Endothelial cell (in vitro differentiated cells): ENCODE data around the gene COX8A. TPM values are rescaled to one million over a fixed set of nuclear protein-coding genes. Genes with fewer than 3 reads are reported as not detected.
A peak's percentile ranks its signal among the peaks of the same experiment; 100 is the strongest.

Experiments
- DNase-seq: peaks from one replicate; pipeline ENCODE4 v3.0.0; 2021; ENCODE audit warnings: low spot score
- H3K27ac Mint-ChIP-seq: one replicate; pipeline ENCODE4 v1.8.0; 2021; ENCODE audit warnings: mixed read lengths, inconsistent platforms; ENCODE audit not compliant: unreplicated experiment
- H3K27me3 Mint-ChIP-seq: one replicate; pipeline ENCODE4 v1.8.0; 2021; ENCODE audit warnings: mild to moderate bottlenecking, moderate library complexity, mixed read lengths, inconsistent platforms; ENCODE audit not compliant: unreplicated experiment
- H3K36me3 Mint-ChIP-seq: one replicate; pipeline ENCODE4 v1.8.0; 2021; ENCODE audit warnings: mild to moderate bottlenecking, low read depth, mixed read lengths, inconsistent platforms; ENCODE audit not compliant: unreplicated experiment
- H3K4me1 Mint-ChIP-seq: one replicate; pipeline ENCODE4 v1.8.0; 2021; ENCODE audit warnings: mild to moderate bottlenecking, mixed read lengths, inconsistent platforms; ENCODE audit not compliant: unreplicated experiment
- H3K4me3 Mint-ChIP-seq: one replicate; pipeline ENCODE4 v1.8.0; 2021; ENCODE audit warnings: mild to moderate bottlenecking, mixed read lengths, inconsistent platforms; ENCODE audit not compliant: unreplicated experiment
- H3K9me3 Mint-ChIP-seq: one replicate; pipeline ENCODE4 v1.8.0; 2021; ENCODE audit warnings: mixed read lengths, inconsistent platforms; ENCODE audit not compliant: unreplicated experiment
- total RNA-seq: library from RNA; stranded (reverse); fragmentation: NEBNext Ultra II Directional; extraction: Animal tissue kit (Norgen Biotek cat#: 25700); gene quantifications from one replicate; pipeline ENCODE4 v1.2.1, GENCODE V29; 2021; ENCODE audit not compliant: unreplicated experiment
- TF ChIP-seq, protein P1 (sequence below): fragments of 200-600 bp; sonication (generic); IDR thresholded peaks from one replicate; pipeline ENCODE4 v1.5.0; 2021; ENCODE audit warnings: antibody characterized with exemption; ENCODE audit not compliant: unreplicated experiment

Gene COX8A
- total RNA-seq, 1 donor from 2014 or later = 188 TPM

DNA sequence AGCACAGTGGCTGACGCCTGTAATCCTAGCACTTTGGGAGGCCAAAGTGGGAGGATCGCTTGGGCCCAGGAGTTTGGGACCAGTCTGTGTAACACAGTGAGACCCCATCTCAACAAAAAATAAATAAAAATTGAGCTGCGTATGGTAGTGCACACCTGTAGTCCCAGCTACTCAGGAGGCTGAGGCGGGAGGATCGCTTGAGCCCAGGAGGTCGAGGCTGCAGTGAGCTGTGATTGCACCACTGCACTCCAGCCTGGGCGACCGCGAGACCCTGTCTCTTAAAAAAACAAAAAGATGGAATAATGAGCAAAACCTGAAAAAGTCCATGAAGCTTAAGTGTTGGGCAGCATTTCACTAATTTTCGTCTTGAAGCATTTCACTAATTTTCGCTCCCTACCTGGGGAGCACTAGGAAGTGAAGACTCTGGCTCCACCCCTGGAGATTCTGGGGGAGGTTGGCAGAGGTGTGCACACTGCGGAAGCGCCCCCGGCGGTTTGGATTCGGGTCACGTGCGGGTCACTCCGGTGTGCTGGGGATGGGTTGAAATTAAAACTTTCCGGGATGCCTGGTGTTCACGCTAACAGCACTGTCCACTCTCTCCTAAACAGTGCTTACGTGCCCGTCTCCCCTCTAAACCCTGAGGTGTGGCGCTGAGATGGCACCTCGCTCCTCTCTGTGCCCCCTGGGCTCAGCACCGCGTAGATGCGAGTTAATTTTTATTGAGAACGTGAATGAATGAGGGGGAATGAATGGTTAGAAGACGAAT, 36.5 kb upstream of the COX8A start:
- no peaks in the 10 kb centered on the region for H3K36me3 Mint-ChIP-seq
- H3K4me1 Mint-ChIP-seq = peaks cover 14% of the 10 kb centered on the region
- H3K4me3 Mint-ChIP-seq = peak overlapping the region; percentile 95
- TF ChIP-seq, protein P1, sequence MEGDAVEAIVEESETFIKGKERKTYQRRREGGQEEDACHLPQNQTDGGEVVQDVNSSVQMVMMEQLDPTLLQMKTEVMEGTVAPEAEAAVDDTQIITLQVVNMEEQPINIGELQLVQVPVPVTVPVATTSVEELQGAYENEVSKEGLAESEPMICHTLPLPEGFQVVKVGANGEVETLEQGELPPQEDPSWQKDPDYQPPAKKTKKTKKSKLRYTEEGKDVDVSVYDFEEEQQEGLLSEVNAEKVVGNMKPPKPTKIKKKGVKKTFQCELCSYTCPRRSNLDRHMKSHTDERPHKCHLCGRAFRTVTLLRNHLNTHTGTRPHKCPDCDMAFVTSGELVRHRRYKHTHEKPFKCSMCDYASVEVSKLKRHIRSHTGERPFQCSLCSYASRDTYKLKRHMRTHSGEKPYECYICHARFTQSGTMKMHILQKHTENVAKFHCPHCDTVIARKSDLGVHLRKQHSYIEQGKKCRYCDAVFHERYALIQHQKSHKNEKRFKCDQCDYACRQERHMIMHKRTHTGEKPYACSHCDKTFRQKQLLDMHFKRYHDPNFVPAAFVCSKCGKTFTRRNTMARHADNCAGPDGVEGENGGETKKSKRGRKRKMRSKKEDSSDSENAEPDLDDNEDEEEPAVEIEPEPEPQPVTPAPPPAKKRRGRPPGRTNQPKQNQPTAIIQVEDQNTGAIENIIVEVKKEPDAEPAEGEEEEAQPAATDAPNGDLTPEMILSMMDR = no peak
- no peak for DNase-seq
- H3K9me3 Mint-ChIP-seq = no peaks in the 10 kb centered on the region
- peak overlapping the region; percentile 87 for H3K27ac Mint-ChIP-seq
- H3K27me3 Mint-ChIP-seq = peaks cover 4% of the 10 kb centered on the region

- peak; percentile 95 for DNase-seq
- no peaks in the 10 kb centered on the region for H3K9me3 Mint-ChIP-seq
- peak within 1 kb of the TSS; percentile 87 for H3K27ac Mint-ChIP-seq
- TF ChIP-seq, protein P1 = no peak
- H3K27me3 Mint-ChIP-seq = peaks cover 4% of the 10 kb centered on the region
- peak within 1 kb of the TSS; percentile 95 for H3K4me3 Mint-ChIP-seq
- no peaks in the 10 kb centered on the region for H3K36me3 Mint-ChIP-seq
- peaks cover 14% of the 10 kb centered on the region for H3K4me1 Mint-ChIP-seq
Measured at GRCh38 chr11:63938479-63939396, 35.7 kb upstream of the COX8A start, which contains the start of gene NAA40. TSS of gene NAA40 (plus strand) at chr11:63939002. CDS start at chr11:63939097, 95 bp downstream.

DNA sequence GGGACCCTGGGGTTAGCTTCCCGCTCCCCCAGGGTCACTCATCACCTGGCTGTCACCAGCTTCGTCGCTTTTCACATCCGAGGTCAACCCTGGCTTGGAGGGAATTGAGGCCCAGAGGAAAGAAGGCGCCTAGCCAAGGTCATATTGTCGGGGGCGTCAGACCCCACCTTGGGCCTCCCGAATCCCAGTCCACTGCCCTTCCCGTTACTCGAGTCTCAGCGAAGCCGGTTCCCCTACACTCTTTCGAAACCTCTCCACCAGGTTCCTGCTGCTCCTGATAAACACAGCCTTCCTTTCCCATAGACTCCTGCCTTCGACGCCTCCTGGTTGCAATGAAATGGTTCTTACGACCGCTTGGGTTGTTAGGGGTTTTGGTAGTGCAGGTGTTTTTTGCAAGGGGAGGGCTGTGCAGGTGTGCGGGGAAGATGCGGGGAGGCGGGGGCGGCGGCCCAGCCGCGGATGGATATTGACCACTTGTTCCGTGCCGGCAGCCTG, 35.0 kb upstream of the COX8A start:
- peak; percentile 18 for DNase-seq
- H3K9me3 Mint-ChIP-seq = no peaks in the 10 kb centered on the region
- no peaks in the 10 kb centered on the region for H3K36me3 Mint-ChIP-seq
- H3K4me1 Mint-ChIP-seq = peaks cover 14% of the 10 kb centered on the region
- TF ChIP-seq, protein P1 = no peak
- H3K4me3 Mint-ChIP-seq = peak overlapping the region; percentile 93
- peak overlapping the region; percentile 65 for H3K27ac Mint-ChIP-seq
- peaks cover 4% of the 10 kb centered on the region for H3K27me3 Mint-ChIP-seq

DNA sequence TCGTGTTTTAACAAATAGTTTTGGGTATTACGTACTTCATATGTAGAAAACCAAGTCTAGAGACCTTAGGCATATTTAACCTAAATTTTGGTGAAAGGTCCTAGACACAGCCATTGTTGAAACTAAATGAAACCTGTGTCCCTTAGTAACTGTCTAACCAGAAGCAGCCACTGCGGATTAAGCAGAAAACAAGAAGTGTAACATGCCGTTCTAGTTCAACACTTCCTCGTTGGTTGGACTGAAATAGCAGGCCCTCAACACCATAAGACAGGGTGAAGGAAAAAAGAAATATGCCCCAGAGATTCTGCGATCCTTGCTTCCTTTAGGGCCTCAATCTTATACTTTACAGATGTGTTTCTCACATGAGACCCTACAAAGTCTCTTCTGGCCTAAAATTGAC, 33.6 kb upstream of the COX8A start:
- no peak overlapping the region for H3K27ac Mint-ChIP-seq
- H3K4me3 Mint-ChIP-seq = peak overlapping the region; percentile 48

More for the DNA sequence above, 33.6 kb upstream of the COX8A start:
- Mint-ChIP-seq H3K36me3 (no peaks in the 10 kb centered on the region), H3K9me3 (no peaks in the 10 kb centered on the region), H3K4me1 (peaks cover 14% of the 10 kb centered on the region), H3K27me3 (peaks cover 4% of the 10 kb centered on the region)
- no peak for DNase-seq
- TF ChIP-seq, protein P1 = no peak
